ENCODE results near the gene TRIM71.

DNA sequence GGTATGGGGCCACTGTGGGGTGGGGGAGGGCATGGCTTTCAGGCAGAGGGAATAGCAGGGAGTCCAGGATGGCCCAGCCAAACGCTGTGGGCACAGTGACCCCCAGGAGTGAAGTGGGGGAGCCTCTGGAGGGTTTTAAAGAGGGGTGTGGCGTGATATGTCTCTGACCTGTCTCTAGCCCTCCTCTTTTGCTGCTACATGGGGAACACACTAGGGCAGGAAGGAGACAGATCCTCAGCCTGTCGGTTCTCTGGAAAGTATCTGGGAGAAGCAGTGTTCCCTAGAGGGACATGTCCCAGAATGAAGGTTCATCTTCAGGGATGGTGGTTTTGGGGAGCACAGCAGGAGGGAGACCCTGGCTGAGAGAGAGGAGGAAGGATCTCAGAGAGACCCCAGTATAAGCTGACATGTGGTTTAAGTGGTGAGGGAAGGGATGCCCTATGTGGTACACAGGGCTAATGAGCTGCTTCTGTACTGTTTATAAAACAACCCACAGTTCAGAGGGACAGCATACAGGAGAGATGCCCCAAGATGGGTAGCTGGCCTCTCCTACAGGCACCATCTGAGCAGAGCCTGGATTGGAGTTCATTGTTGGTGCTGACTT is 37.7 kb downstream of the TRIM71 start:
- TF ChIP-seq ZBTB7A (CRISPR knock-in tag; IDR thresholded peaks at IDR 0.05): no peak
- TF ChIP-seq, protein P1, sequence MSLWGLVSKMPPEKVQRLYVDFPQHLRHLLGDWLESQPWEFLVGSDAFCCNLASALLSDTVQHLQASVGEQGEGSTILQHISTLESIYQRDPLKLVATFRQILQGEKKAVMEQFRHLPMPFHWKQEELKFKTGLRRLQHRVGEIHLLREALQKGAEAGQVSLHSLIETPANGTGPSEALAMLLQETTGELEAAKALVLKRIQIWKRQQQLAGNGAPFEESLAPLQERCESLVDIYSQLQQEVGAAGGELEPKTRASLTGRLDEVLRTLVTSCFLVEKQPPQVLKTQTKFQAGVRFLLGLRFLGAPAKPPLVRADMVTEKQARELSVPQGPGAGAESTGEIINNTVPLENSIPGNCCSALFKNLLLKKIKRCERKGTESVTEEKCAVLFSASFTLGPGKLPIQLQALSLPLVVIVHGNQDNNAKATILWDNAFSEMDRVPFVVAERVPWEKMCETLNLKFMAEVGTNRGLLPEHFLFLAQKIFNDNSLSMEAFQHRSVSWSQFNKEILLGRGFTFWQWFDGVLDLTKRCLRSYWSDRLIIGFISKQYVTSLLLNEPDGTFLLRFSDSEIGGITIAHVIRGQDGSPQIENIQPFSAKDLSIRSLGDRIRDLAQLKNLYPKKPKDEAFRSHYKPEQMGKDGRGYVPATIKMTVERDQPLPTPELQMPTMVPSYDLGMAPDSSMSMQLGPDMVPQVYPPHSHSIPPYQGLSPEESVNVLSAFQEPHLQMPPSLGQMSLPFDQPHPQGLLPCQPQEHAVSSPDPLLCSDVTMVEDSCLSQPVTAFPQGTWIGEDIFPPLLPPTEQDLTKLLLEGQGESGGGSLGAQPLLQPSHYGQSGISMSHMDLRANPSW (CRISPR knock-in tag; IDR thresholded peaks at IDR 0.05; ENCODE audit: borderline replicate concordance): no peak
- TF ChIP-seq TRIM24 (CRISPR knock-in tag; IDR thresholded peaks at IDR 0.05): no peak
- TF ChIP-seq, protein P2, sequence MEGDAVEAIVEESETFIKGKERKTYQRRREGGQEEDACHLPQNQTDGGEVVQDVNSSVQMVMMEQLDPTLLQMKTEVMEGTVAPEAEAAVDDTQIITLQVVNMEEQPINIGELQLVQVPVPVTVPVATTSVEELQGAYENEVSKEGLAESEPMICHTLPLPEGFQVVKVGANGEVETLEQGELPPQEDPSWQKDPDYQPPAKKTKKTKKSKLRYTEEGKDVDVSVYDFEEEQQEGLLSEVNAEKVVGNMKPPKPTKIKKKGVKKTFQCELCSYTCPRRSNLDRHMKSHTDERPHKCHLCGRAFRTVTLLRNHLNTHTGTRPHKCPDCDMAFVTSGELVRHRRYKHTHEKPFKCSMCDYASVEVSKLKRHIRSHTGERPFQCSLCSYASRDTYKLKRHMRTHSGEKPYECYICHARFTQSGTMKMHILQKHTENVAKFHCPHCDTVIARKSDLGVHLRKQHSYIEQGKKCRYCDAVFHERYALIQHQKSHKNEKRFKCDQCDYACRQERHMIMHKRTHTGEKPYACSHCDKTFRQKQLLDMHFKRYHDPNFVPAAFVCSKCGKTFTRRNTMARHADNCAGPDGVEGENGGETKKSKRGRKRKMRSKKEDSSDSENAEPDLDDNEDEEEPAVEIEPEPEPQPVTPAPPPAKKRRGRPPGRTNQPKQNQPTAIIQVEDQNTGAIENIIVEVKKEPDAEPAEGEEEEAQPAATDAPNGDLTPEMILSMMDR (CRISPR knock-in tag; IDR thresholded peaks at IDR 0.05): no peak

Data from HepG2 (cell line).